HG02938 (cell line): ENCODE results near the gene SSH2.

Experiments used
- ATAC-seq: cut with Tn5 transposase; IDR thresholded peaks from one replicate; pipeline ENCODE4 v1.9.1; 2021; ENCODE audit warnings: mild to moderate bottlenecking, moderate library complexity; ENCODE audit not compliant: unreplicated experiment

SSH2 gene

DNA sequence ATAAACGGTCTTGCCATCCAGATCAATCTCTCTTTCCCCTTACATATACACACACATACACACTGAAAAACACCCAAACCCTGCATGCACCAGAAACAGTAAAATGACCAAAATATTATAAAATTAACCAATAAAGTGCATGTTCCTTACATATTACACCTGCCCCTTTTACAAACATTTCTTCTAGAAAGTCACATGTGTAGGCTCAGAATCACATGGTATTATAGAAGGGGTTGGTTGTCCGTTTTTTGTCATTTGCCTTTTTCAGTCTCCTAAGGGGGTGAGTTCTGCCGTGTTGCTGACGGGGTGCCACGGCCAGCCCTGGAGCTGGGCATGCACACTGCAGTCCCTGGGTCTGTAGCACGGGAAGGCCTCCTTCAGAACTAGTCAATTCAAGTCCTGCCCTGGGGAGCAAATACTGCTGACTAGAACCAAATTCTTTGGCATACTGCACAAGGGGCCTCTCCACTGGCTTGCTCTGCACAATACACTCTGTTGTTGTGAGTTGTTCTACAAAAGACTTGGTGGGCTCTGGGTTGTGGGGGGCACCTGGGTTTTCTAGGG is 299.3 kb downstream of the SSH2 start:
- ATAC-seq: no peak

DNA sequence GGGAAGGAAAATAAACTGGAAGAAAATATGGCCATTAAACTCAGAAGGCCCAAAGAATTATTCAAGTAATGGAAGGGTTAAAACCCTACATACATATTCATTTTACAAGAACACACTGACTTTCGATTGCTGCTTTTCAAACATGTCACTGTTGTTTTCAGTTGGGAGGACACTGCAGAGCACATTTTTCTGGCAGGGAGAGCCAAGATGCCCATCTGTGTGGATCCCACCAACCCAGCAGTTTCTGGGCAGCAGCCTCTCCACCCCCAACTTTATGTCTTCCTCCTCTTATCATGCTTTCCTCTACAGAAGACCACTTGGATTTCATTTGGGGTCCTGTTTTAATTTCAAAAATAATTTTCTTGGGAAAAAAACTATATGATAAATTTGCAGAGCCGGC is 300.2 kb downstream of the SSH2 start:
- ATAC-seq: no peak

DNA sequence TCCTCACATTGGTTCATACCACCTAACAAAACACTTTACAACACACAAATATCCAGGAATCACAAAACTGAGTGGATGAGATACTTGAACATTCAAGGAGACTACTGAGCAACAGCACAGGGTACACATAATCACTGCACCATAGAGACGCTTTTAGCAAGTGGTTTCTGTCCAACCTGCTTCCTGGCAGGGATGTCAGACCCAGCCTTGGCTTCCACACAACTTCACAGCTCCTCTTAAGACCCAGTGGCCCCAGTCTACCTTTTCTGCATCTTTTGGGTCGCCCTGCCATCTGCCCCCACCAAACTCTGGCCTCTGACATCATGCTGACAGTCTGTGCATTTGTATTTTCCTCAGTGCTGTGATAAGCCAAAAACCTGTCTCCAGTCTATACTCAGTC is 301.4 kb downstream of the SSH2 start:
- no peak for ATAC-seq

DNA sequence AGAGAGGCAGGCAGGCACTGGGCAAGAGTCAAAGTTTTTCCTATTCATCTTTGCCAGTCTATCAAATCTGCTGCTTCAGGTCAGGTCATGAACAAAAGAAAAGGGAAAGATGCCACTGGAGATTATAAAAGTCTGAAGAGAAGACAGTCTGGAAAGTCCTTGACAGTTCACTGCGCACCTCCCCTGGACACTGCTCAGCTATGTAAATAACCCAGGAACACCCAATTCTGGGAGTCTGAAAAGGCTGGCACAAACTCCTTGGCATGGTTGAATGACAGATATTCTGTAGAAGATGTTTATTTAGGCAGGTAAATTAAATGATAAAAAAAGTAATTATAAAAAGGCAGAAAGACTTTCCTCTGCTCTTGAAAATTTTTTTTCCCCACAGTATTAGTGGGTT is 302.1 kb downstream of the SSH2 start:
- ATAC-seq: no peak

DNA sequence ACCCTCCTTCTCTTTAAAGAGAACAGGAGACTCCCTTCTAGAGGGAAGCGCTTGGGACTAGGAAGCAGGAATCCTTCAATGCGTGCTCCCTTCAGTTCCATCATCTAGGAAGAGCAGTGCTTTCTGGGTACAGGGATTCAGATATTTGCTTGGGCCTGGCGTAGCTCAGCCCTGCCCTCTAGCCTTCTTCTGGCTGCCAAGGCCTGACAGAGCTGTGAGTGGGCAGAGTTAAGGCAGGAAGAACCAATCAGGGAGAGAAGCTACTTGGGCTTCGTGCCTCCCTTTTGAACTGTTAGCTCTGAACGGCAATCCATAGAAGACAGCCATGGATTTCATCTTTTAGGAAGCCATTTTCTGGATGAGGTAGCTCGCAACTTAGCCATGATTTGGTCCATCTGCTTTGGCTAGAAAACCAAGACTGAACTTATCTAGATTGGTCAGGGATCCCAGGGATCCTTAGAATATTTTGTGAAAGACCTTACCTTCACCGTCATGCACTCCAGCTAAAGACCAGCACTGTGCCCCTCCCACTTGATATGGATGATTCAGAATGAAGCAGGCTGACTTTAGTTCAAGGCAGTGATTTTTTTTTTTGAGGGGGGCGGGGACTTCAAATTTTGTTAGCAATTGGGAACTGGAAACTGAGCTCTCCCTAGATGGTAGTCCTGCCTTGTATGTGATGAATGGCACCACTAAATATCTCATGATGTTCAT is 304.8 kb downstream of the SSH2 start:
- no peak for ATAC-seq

- no peak for ATAC-seq
Measured at GRCh38 chr17:29624586-29624985, 305.4 kb downstream of the SSH2 start.

DNA sequence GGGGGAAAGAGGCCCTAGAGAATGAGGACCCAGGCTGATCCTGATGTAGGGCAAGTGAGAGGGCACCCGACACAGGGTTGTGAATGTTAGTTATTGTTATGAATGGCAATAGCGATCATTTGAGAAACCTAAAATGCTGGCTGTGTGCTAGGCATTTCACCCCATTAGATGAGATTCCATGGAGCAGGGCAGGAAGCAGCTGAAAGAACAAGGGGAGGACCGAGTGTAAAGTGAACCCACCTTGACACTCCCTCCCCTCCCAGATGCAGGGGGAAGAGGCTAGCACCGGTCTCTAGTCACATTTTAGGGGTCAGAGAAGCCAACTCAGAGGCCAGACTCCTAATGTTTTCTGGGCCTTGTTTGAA is 306.8 kb downstream of the SSH2 start:
- no peak for ATAC-seq

GRCh38 chr17:29622337-29623282 is 307.4 kb downstream of the SSH2 start, which contains the start of gene CORO6:
Gene CORO6, minus strand, starts transcription at chr17:29622912. Its CDS starts 1,491 bp downstream, at chr17:29621421.
- peak; percentile 40 for ATAC-seq

- no peak for ATAC-seq
Measured at GRCh38 chr17:29621751-29622194, 308.3 kb downstream of the SSH2 start.

DNA sequence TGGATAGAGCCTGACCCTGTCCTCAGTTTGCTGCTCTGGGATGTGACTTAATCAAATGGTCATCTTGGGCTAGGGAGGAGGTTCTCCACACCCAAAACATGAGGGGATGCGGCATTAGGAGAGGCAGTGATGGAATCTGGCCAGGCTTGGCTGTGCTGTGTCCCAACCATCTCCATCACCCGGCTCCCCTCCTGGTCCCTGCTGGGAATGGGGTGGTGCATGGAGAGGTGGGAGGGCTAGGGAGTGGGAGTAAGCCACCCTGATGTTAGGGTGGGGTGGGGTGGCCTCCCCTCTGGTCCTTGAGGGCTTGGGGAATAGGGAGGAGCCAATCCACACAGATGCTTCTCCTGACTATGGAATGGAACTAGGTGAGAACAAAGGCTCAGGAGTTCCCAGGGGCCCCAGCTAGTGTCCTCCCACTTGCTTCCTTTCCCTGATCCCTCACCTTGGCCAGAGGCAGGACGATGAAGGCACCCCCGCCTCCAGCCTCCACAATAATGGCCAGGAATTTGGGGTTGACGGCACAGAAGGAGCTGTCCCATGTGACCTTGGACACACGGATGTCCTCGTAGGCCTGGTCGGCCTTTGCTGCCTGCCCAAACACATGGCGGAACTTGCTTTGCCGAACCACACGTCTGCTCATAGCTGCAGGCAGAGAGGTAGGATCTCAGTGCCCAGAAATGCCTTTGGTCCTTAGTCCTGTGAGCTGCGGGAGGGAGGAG is 309.1 kb downstream of the SSH2 start:
- no peak for ATAC-seq

- ATAC-seq: no peak
Measured at GRCh38 chr17:29620271-29620670, 309.8 kb downstream of the SSH2 start.

DNA sequence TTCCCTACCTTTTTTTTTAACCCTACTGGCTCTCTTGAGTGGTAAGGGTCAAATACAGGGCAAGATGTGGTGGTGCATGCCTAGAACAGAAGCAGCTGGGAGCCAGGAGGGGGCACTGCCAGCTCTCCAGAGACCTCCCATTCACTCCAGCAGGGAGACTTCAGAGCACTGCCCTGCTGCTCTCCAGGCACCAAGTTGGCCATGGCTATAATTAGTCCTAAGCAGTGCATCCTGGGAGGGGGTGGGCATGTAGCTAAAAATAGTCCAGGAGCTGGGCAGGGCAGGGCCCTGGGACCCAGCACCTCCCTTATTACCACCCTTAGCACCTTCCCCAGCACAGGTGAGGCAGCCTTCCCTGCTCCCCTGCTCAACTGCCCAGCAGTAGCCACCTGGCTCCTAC is 310.8 kb downstream of the SSH2 start:
- ATAC-seq: no peak

- no peak for ATAC-seq
Measured at GRCh38 chr17:29618272-29619065, 311.6 kb downstream of the SSH2 start.

DNA sequence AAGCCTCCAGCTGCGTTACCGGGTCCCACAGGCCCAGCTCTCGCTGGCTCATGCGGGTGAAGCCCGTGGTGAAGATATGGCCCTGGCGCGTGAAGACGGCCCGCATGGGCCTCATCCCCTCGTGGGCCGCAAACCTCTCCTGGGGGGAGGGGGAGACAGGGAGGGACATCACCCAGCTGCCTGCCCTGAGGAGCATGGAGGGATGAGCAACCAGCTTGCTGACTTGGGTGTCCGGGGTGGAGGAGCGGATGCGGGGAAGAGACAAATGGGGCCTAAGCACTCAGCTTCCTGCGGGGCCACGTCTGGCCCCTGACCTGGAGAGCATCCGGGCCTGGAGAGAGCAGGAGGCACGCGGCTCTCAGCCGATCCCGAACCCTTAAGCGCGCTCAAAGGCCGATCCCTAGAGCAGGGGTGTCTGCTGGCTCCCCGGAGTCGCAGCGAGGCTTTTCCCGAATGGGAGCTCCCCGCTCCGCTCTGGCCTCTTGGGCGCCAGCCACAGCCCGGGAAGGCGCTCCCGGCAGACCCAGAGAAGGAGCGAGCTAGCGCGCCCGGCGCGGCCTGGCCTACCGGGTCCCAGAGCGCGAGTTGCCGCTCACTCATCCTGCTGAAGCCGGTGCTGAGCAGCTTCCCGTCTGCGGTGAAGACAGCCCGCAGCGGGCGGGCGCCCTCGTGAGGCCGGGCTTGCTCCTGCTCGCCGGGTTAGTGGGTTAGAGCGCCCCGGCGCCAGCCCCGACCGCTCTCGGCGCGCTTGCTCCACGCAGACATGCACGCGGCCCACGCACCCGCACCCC is 312.4 kb downstream of the SSH2 start:
- ATAC-seq: peak; percentile 7

GRCh38 chr17:29617125-29617480 is 312.9 kb downstream of the SSH2 start:
- ATAC-seq: peak; percentile 44

DNA sequence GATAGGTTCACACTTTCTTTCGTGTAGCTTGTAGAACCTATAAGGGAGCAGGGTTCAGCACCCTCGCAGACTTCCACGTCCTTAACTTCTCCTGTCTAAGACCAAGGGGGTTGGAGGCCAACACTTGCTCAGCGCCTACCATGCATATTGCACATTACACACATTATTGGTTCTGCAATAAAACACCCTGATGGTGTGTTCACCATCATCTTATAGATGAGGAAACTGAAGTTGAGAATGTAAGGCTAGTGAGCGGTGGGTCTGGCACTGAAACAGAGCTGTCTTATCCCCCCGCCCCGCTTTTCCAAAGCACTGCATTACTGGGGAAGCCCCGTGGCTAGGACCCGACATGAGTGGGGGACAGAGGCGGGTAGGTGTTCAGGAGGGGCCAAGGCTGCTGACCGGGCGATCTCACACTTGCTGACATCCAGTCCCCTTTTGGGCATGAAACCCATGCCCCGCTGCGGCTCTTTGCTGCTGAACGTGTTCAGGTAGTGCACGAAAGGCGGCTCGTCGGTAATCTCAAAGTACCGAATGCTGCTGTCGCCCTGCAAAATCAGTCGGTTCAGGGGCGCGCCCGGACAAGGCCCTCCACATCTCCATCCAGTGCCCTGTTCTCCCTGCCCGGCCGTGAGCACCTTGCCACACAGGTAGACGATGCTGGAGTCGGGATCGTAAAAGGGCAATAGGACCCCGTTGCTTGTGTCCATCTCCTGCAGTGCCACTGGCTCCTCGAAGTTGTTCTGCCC is 313.6 kb downstream of the SSH2 start:
- no peak for ATAC-seq

- no peak for ATAC-seq
Measured at GRCh38 chr17:29615492-29616299, 314.3 kb downstream of the SSH2 start.

DNA sequence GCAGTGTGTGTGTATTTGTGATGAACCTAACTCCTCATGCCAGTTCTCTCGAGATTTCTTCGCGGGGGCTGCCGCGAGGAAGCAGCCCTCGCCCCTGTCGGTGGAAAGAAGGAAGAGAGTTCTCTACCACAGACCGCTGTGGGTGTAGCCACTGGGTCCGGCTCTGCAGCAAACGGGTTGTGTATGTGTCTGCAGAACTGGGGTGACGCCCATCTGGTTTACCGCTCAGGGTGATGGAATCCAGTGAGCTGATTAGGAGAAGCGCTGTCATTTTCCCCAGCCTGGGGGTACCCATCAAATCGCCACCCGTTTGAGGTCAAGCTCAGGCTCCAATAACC is 315.0 kb downstream of the SSH2 start:
- ATAC-seq: no peak
